ENCODE results near the gene ANKRD9. TPM values are rescaled to one million over a fixed set of nuclear protein-coding genes. Genes with fewer than 3 reads are reported as not detected.

Gene ANKRD9
- total and polyA plus RNA-seq, 10 of the 15 experiments (the other 5 are each of a cell fraction or from before 2014, with no cell fraction given), result 0.03 to 3.6 (median 0.49) TPM

GRCh38 chr14:102554821-102555819 is 45.5 kb upstream of the ANKRD9 start (continued):
- TF ChIP-seq REST (IDR thresholded peaks at IDR 0.05; ENCODE audit: low read depth, low read length) (no peak), LARP7 (IDR thresholded peaks at IDR 0.05) (peak; percentile 83; the same call in 1 of the 2 replicates), STAT3 (IDR thresholded peaks at IDR 0.05; ENCODE audit: low read depth, low read length) (no peak), GATAD2B (conservative IDR thresholded peaks at IDR 0.05; ENCODE audit: low read depth) (peak; percentile 88), MEF2B (IDR thresholded peaks at IDR 0.05; ENCODE audit: partially characterized antibody, poor library complexity, severe bottlenecking) (peak; percentile 72), ESRRA (IDR thresholded peaks at IDR 0.05; ENCODE audit: low read length) (no peak), DPF2 (IDR thresholded peaks at IDR 0.05) (peak; percentile 74; the same call in 1 of the 2 replicates), WRNIP1 (IDR thresholded peaks at IDR 0.05; ENCODE audit: borderline replicate concordance, low read depth, low read length) (no peak), CEBPB (IDR thresholded peaks at IDR 0.05; ENCODE audit: borderline replicate concordance in 1 of 2, low read depth in 2 of 2, low read length in 2 of 2) (no peak)
- TF ChIP-seq, protein P1, sequence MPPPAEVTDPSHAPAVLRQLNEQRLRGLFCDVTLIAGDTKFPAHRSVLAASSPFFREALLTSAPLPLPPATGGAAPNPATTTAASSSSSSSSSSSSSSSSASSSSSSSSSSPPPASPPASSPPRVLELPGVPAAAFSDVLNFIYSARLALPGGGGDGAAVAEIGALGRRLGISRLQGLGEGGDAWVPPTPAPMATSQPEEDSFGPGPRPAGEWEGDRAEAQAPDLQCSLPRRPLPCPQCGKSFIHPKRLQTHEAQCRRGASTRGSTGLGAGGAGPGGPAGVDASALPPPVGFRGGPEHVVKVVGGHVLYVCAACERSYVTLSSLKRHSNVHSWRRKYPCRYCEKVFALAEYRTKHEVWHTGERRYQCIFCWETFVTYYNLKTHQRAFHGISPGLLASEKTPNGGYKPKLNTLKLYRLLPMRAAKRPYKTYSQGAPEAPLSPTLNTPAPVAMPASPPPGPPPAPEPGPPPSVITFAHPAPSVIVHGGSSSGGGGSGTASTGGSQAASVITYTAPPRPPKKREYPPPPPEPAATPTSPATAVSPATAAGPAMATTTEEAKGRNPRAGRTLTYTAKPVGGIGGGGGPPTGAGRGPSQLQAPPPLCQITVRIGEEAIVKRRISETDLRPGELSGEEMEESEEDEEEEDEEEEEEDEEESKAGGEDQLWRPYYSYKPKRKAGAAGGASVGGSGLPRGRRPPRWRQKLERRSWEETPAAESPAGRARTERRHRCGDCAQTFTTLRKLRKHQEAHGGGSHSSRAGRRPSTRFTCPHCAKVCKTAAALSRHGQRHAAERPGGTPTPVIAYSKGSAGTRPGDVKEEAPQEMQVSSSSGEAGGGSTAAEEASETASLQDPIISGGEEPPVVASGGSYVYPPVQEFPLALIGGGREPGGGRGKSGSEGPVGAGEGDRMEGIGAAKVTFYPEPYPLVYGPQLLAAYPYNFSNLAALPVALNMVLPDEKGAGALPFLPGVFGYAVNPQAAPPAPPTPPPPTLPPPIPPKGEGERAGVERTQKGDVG (CRISPR knock-in tag; IDR thresholded peaks at IDR 0.05), result no peak
- TF ChIP-seq, protein P2, sequence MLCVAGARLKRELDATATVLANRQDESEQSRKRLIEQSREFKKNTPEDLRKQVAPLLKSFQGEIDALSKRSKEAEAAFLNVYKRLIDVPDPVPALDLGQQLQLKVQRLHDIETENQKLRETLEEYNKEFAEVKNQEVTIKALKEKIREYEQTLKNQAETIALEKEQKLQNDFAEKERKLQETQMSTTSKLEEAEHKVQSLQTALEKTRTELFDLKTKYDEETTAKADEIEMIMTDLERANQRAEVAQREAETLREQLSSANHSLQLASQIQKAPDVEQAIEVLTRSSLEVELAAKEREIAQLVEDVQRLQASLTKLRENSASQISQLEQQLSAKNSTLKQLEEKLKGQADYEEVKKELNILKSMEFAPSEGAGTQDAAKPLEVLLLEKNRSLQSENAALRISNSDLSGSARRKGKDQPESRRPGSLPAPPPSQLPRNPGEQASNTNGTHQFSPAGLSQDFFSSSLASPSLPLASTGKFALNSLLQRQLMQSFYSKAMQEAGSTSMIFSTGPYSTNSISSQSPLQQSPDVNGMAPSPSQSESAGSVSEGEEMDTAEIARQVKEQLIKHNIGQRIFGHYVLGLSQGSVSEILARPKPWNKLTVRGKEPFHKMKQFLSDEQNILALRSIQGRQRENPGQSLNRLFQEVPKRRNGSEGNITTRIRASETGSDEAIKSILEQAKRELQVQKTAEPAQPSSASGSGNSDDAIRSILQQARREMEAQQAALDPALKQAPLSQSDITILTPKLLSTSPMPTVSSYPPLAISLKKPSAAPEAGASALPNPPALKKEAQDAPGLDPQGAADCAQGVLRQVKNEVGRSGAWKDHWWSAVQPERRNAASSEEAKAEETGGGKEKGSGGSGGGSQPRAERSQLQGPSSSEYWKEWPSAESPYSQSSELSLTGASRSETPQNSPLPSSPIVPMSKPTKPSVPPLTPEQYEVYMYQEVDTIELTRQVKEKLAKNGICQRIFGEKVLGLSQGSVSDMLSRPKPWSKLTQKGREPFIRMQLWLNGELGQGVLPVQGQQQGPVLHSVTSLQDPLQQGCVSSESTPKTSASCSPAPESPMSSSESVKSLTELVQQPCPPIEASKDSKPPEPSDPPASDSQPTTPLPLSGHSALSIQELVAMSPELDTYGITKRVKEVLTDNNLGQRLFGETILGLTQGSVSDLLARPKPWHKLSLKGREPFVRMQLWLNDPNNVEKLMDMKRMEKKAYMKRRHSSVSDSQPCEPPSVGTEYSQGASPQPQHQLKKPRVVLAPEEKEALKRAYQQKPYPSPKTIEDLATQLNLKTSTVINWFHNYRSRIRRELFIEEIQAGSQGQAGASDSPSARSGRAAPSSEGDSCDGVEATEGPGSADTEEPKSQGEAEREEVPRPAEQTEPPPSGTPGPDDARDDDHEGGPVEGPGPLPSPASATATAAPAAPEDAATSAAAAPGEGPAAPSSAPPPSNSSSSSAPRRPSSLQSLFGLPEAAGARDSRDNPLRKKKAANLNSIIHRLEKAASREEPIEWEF (IDR thresholded peaks at IDR 0.05; ENCODE audit: insufficient replicate concordance, low read depth, low read length), result no peak

Measured in GM12878 (cell line).